HuH-7.5 (cell line): ENCODE data around the gene INSL3.

ENCODE experiments used
- DNase-seq: peaks from one replicate; pipeline ENCODE4 v3.0.0; 2011; ENCODE audit warnings: low spot score

Gene INSL3

GRCh38 chr19:17846146-17846545 lies 24.8 kb upstream of the INSL3 start:
- DNase-seq: no peak

- no peak for DNase-seq
Measured at GRCh38 chr19:17843908-17844490, 22.7 kb upstream of the INSL3 start.

GRCh38 chr19:17843292-17843827 lies 22.0 kb upstream of the INSL3 start:
- no peak for DNase-seq

GRCh38 chr19:17842663-17843291 lies 21.5 kb upstream of the INSL3 start:
- no peak for DNase-seq

- DNase-seq: no peak
Measured at GRCh38 chr19:17841810-17842662, 20.7 kb upstream of the INSL3 start.

- no peak for DNase-seq
Measured at GRCh38 chr19:17841371-17841809, 20.1 kb upstream of the INSL3 start.

GRCh38 chr19:17840019-17840418 lies 18.7 kb upstream of the INSL3 start:
- no peak for DNase-seq

GRCh38 chr19:17837972-17838371 lies 16.7 kb upstream of the INSL3 start:
- no peak for DNase-seq

- no peak for DNase-seq
Measured at GRCh38 chr19:17836530-17836929, 15.2 kb upstream of the INSL3 start.

- no peak for DNase-seq
Measured at GRCh38 chr19:17835182-17836006, 14.1 kb upstream of the INSL3 start.

GRCh38 chr19:17834350-17835181 lies 13.2 kb upstream of the INSL3 start:
- DNase-seq: no peak

- DNase-seq: no peak
Measured at GRCh38 chr19:17832443-17833208, 11.3 kb upstream of the INSL3 start.

GRCh38 chr19:17831419-17831888 lies 10.1 kb upstream of the INSL3 start:
- DNase-seq: no peak

- no peak for DNase-seq
Measured at GRCh38 chr19:17830567-17831418, 9.5 kb upstream of the INSL3 start.

- no peak for DNase-seq
Measured at GRCh38 chr19:17829855-17830566, 8.7 kb upstream of the INSL3 start.

- DNase-seq: no peak
Measured at GRCh38 chr19:17826508-17827056, 5.3 kb upstream of the INSL3 start.

- no peak for DNase-seq
Measured at GRCh38 chr19:17824339-17824738, 3.0 kb upstream of the INSL3 start.

- DNase-seq: no peak
Measured at GRCh38 chr19:17817668-17818363, 3.5 kb downstream of the INSL3 start.
